GM06990 (cell line): Measurements from ENCODE around the gene ITIH5.
"Not testable (repeated sequence)": the region's sequence is repeated elsewhere in the genome, so short reads cannot be mapped to it uniquely, and the experiment has no call there.

Experiments
- DNase-seq: peaks from one replicate; pipeline ENCODE4 v3.0.0-alpha.2; 2011; ENCODE audit not compliant: insufficient read length; ENCODE audit errors: extremely low read depth
- H3K27me3 ChIP-seq: replicated peaks from 2 replicates; pipeline ENCODE4 v1.6.0; 2011; ENCODE audit warnings: low read length; ENCODE audit not compliant: control insufficient read depth, insufficient read depth
- H3K36me3 ChIP-seq: 2 replicates; pipeline ENCODE4 v1.5.1; 2011; ENCODE audit warnings: low read length; ENCODE audit not compliant: control insufficient read depth, insufficient read depth
- H3K4me3 ChIP-seq: replicated peaks from 2 replicates; pipeline ENCODE4 v1.5.1; 2011; ENCODE audit warnings: low read depth, mild to moderate bottlenecking, control low read depth, low read length
- CTCF ChIP-seq: IDR thresholded peaks from 2 replicates; pipeline ENCODE4 v1.5.1; 2011; ENCODE audit warnings: low read length, control low read depth, mild to moderate bottlenecking, inconsistent platforms; ENCODE audit not compliant: insufficient read depth, poor library complexity, severe bottlenecking

The ITIH5 gene

GRCh38 chr10:7702288-7702812, 35.6 kb upstream of the ITIH5 start:
- no peak for TF ChIP-seq CTCF
- Histone ChIP-seq H3K36me3 (no peaks in the 10 kb centered on the region), H3K4me3 (no peak overlapping the region), H3K27me3 (no peaks in the 10 kb centered on the region; the same call in 1 of the 2 replicates)
- DNase-seq: no peak

GRCh38 chr10:7701158-7701742, 34.5 kb upstream of the ITIH5 start:
- Histone ChIP-seq H3K27me3 (no peaks in the 10 kb centered on the region; the same call in 1 of the 2 replicates), H3K4me3 (no peak overlapping the region), H3K36me3 (no peaks in the 10 kb centered on the region)
- DNase-seq: no peak
- TF ChIP-seq CTCF: no peak

GRCh38 chr10:7700577-7701125, 33.9 kb upstream of the ITIH5 start:
- no peak for TF ChIP-seq CTCF
- Histone ChIP-seq H3K27me3 (no peaks in the 10 kb centered on the region; the same call in 1 of the 2 replicates), H3K4me3 (no peak overlapping the region), H3K36me3 (no peaks in the 10 kb centered on the region)
- DNase-seq: no peak

GRCh38 chr10:7697426-7697825, 30.7 kb upstream of the ITIH5 start:
- no peaks in the 10 kb centered on the region for H3K36me3 ChIP-seq
- no peak for DNase-seq
- TF ChIP-seq CTCF: no peak
- no peak overlapping the region for H3K4me3 ChIP-seq
- H3K27me3 ChIP-seq: no peaks in the 10 kb centered on the region; the same call in 1 of the 2 replicates

GRCh38 chr10:7696545-7696944, 29.8 kb upstream of the ITIH5 start:
- Histone ChIP-seq H3K4me3 (no peak overlapping the region), H3K36me3 (no peaks in the 10 kb centered on the region), H3K27me3 (no peaks in the 10 kb centered on the region; the same call in 1 of the 2 replicates)
- no peak for TF ChIP-seq CTCF
- no peak for DNase-seq

GRCh38 chr10:7693194-7693593, 26.4 kb upstream of the ITIH5 start:
- DNase-seq, H3K4me3 ChIP-seq, H3K36me3 ChIP-seq, H3K27me3 ChIP-seq: not testable (repeated sequence)

- H3K4me3 ChIP-seq, H3K27me3 ChIP-seq, H3K36me3 ChIP-seq, DNase-seq: not testable (repeated sequence)
Measured at GRCh38 chr10:7692368-7692767, 25.6 kb upstream of the ITIH5 start.

GRCh38 chr10:7690885-7691597, 24.3 kb upstream of the ITIH5 start:
- not testable (repeated sequence) for H3K36me3 ChIP-seq, H3K4me3 ChIP-seq, H3K27me3 ChIP-seq
- DNase-seq: peak; percentile 25
